NCI-H748 treated with DMSO at 0.1 percent for 48 hours (cell line): ENCODE results near the gene TTC34.

ENCODE experiments used
- DNase-seq: peaks from one replicate; lab custom pipeline; 2025; lab: John Stamatoyannopoulos, UW

The TTC34 gene

GRCh38 chr1:2625311-2625710, 176.2 kb downstream of the TTC34 start:
- DNase-seq = no peak

- DNase-seq = no peak
Measured at GRCh38 chr1:2624735-2625300, 176.7 kb downstream of the TTC34 start.

DNA sequence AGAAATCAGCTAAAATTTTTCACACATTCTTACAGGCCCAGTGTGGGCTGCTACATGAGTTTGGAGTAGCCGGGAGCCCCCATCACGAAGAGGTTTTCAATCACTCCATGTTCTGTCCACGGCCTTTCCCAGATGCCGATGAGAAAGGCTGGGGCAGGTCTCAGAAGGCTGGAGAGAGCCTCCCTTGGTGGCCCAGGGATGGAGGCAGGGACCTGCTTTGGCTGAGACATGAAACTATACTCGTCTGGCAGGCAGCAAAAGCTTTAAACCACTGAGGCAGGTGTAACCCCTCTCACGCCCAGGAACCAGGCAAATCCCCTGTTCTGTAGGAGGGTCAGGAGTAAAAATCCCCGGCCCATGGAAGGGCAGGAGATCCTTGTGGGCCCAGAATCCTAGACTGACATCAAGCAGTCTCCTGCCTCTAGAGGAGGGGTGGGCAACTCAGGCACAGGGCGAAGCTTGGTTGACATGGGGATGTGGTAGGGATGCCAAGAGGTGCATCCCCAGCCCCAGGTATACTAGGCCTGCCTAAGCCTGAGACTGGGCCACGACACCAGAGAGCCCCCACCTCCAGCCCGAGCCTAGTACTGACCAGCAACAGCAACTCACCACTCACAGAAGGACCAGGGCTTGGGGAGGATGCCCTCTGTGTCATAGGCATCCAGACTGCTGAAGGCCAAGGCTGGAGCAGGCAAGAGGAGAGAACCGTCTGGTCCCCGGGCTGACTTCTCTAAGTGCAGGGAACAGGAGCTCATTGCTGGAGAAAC, 177.7 kb downstream of the TTC34 start:
- no peak for DNase-seq

- no peak for DNase-seq
Measured at GRCh38 chr1:2617971-2618470, 183.5 kb downstream of the TTC34 start.

GRCh38 chr1:2614145-2614544, 187.3 kb downstream of the TTC34 start:
- DNase-seq = no peak

GRCh38 chr1:2612591-2613365, 188.7 kb downstream of the TTC34 start:
- DNase-seq = no peak

DNA sequence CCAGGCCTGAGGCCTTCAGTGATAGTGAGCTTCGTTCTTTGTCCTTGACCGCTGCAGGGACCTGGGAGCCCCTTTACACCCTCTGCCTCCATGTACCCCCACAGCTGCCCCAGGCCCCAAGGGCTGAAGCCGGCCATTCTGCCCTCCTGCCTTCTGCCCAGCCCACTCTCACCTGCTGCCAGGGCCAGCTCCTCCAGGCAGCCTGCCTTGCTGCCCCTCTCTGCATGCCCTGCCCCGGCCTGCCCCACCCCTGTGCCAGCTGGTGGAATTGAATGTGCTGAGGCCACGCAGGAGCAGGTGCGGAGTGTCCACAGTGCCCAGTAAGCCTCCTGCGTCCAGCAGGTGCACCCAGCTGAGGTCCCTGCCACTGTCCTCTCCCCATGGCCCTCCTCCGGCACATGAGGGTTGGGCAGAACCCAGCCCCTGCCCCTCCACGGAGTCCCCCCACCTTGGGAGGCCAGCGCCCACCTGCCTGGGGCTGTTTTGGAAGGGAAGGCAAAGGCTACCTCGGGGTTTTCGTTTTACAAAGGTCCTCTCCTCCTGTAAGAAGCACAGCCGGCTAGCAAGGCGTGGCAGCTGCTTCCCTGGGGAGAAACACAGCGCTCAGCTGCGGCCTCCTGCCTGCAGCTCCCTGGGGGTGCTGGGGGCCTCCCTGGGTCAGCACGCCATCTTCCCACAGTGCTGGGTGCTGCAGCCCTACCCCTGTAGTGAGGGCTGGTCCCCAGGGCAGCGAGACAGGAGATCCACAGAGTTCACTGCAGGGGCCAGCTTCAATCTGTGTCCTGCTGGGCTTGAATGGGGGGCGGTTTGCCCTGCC, 189.7 kb downstream of the TTC34 start:
- no peak for DNase-seq

DNA sequence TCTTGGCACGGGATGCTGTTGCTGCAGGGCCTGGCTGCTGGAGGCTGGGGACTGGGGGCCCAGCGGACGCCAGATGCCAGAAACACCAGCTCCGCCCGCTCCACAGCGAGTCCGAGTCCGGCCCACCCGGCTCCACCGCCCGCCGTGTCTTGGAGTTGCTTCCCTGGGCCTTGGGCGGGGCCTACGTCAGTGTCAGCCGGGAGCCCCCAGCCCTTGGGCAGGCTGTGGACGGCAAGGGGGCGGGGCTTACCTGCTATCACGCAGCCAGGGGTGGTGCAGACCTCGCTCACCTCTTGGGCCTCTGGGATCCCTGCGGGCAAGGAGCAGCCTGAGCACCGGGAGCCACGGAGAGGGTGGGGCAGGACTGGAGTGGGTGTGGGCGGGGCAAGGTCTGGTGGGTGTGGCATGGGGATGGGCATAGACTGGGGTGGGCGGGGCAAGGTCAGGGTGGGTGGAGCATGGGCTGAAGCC, 190.4 kb downstream of the TTC34 start:
- DNase-seq = no peak

- no peak for DNase-seq
Measured at GRCh38 chr1:2610036-2610959, 191.2 kb downstream of the TTC34 start.

DNA sequence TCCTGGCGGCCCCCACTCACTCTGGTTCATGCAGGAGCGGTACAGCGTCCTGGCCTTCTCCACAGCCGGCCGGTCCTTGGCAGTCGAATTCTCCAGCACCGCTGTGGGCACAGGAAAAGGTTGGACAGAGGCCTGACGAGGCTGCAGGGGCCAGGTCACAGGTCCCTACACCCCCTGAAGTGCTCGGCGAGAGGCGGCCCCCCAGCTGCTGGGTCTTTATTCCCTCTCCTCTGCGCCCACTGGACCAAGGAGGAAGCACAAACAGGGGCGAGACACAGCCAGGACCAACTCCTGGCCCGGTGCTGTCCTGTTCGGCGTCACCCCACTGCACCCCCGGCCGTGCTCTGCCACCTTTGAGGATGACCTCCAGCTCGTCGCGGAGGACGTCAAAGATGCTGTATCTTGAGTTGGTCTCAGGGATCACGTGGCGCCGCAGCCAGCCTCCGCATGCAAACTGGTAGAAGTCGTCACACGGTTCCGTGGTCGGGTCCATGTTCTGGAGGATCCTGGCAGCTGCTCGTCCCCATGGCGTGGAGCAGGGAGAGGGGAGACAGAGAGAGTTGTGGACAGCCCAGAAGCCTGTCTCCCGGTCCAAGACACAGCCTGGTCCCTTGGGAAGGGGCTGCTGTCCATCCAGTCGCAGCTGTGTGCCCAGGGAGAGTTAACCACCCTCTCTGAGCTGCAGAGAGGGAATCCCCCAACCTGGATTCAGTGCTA, 192.0 kb downstream of the TTC34 start:
- no peak for DNase-seq

DNA sequence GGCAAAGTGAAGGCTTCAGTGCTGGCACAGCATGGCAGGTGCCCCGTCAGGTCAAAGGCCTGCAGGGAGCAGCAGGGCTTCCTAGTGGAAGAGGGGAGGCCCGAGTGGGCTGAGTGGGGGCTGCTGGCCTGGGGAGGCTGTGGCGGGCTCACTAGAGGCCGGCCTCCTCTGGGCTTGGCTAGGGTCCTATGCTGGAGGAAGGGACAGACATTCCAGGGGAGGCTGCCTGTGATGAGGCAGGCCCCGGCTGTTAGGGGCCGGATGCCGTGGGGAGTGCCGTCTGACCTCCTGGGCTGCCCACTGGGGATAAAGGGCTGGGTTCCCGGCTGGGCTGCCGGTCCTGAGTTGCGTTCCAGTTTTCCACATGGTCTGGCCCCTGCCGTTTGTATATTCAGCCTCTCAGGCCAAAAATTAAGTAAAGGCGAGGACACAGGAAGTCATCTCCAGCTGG, 193.8 kb downstream of the TTC34 start:
- DNase-seq = no peak

DNA sequence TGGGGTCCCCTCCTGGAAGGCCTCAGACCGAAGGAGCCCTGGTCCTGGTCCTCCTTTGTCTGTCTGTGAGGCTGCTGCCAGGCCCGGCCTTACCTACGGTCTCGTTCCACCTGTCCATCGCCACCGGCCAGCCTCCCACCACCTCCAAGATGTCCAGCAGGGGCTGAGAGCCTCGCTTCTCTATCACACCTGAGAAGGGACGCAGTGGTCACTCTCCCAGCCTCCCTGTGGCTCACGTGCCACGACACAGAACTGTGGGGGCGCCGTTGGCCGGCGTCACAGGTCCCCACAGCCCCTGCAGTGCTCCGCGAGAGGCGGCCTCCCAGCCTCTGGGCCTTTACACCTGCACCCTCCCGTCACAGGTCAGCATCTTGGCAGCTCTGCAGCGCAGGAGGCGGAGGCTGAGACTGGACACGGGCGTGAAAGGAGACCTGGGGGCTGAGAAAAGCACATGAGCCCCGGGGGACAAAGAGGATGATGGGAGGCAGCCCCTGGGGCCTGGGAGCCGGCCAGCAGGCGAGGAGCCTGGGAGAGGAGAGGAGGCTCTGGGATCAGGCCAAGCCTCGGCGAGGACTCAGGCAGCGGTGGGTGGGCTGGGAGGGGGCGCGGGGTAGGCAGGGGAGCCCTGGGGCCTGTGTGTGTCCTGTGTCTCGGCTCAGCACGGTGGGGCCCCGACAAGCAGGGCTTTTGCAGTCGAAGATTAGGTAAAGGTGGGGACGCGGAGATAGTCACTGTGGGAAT, 194.4 kb downstream of the TTC34 start:
- no peak for DNase-seq

- no peak for DNase-seq
Measured at GRCh38 chr1:2606396-2606880, 195.1 kb downstream of the TTC34 start.

- no peak for DNase-seq
Measured at GRCh38 chr1:2605509-2606395, 195.7 kb downstream of the TTC34 start.

DNA sequence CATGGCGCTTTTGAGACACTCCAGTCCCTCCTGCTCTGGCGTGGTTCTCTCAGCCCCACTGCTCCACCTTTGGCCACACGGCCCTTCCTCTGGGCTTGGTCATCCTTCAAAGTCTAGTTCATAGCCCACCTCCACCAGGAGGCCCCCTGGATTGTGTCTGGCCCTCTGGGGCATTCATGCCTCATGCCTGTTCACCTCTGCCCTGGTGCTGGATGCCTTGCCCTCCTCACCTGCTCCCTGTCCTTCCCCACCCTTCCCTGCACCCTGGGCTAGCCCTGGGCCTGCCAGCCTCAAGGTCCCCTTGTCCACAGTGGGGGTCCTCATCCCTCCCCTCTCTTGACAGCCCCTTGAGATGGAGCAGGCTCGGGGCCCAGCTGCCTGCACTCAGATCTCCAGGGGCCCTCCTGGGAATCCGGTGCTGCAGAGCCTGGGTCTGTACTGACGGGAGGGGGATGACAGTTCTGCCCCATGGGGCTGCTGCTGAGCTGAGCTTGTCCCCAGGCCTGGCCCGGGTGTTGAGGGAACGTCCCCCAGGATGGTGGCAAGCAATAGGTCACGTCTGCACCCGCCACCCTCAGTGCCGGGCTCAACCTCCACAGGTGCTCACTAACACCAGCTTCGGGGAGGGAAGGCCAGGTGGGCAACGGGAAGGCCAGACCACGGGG, 196.5 kb downstream of the TTC34 start:
- DNase-seq = no peak

DNA sequence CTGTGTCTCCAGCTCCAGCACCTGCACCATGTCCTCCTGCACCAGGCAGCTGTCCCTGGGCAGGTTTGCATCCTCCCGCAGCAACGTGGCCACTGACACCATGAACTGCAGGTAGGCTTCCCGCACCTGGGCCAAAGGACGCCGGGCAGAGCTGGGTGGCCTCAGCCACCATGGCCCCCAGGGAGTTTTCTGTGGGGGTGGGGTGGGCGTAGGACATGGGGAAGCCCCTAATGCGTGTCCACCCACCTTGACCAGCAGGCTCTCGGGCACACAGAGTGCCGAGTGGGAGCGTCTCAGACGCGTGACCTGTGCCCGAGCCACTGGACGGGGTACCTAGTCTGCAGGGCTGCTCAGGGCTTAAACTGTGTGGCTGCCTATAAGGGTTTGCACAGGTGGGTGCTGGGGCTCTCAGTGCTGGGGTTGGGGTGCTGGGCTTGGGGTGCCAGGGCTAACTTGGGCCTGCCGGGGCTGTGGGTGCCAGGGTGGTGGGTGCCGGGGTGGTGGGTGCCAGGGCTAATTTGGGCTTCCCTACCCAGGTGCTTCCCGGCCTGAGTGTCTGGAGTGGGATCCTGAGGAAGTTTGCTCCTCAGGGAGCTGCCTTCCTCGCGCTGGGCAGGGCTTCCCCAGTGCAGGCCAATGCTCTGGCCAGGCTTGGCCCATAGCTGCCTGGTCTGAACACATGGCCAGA, 197.2 kb downstream of the TTC34 start:
- DNase-seq = no peak
